Stimulated activated naive B cell treated with anti-CD40 and anti-IgM and Interleukin-4, amounts not matched to agents 10 μg/mL and 1 μg/mL and 100 μg/mL, for 72 hours (primary cell): ENCODE results near the gene XRCC5.
"Not testable (repeated sequence)": the region's sequence is repeated elsewhere in the genome, so short reads cannot be mapped to it uniquely, and the experiment has no call there.

Source experiments
- ATAC-seq, 2 donors: fragments of 150-1000 bp; cut with Tn5 transposase; replicated peaks; 2 replicates each; pipeline ENCODE4 v1.10.0; 2021; ENCODE audit warnings: moderate library complexity in 1 of 2
- DNase-seq: peaks from one replicate; pipeline ENCODE4 v3.0.0; 2021
- H3K27ac Mint-ChIP-seq: one replicate; pipeline ENCODE4 v1.8.0; 2022; ENCODE audit warnings: mild to moderate bottlenecking, mixed read lengths
- H3K27me3 Mint-ChIP-seq, 2 donors: one replicate each; pipeline ENCODE4 v1.8.0; 2022; ENCODE audit warnings: mixed read lengths in 2 of 2
- H3K36me3 Mint-ChIP-seq, 2 donors: one replicate each; pipeline ENCODE4 v1.8.0; 2022; ENCODE audit warnings: mixed read lengths in 2 of 2, mild to moderate bottlenecking in 1 of 2
- H3K4me1 Mint-ChIP-seq, 2 donors: one replicate each; pipeline ENCODE4 v1.8.0; 2022; ENCODE audit warnings: mixed read lengths in 2 of 2, mild to moderate bottlenecking in 1 of 2
- H3K4me3 Mint-ChIP-seq, 2 donors: one replicate each; pipeline ENCODE4 v1.8.0; 2022; ENCODE audit warnings: mild to moderate bottlenecking in 2 of 2, mixed read lengths in 2 of 2, moderate library complexity in 1 of 2
- H3K9me3 Mint-ChIP-seq, 2 donors: one replicate each; pipeline ENCODE4 v1.8.0; 2022; ENCODE audit warnings: mixed read lengths in 2 of 2, mild to moderate bottlenecking in 1 of 2

The XRCC5 gene

GRCh38 chr2:216117561-216118340 lies 8.6 kb downstream of the XRCC5 start:
- DNase-seq (no peak), ATAC-seq (no peak)
- no peak overlapping the region for H3K4me3 Mint-ChIP-seq
- H3K9me3 Mint-ChIP-seq = peaks cover 0 to 2% of the 10 kb centered on the region in 2 donors
- no peaks in the 10 kb centered on the region for H3K27me3 Mint-ChIP-seq
- H3K4me1 Mint-ChIP-seq = peaks cover 40 to 65% of the 10 kb centered on the region in 2 donors
- peaks cover 55 to 71% of the 10 kb centered on the region in 2 donors for H3K36me3 Mint-ChIP-seq
- no peak overlapping the region for H3K27ac Mint-ChIP-seq

- Mint-ChIP-seq H3K9me3 (peaks cover 0 to 2% of the 10 kb centered on the region in 2 donors), H3K27ac (no peak overlapping the region), H3K36me3 (peaks cover 49 to 64% of the 10 kb centered on the region in 2 donors), H3K4me3 (no peak overlapping the region), H3K27me3 (no peaks in the 10 kb centered on the region), H3K4me1 (peaks cover 33 to 58% of the 10 kb centered on the region in 2 donors)
- DNase-seq (no peak), ATAC-seq (no peak)
Observed at GRCh38 chr2:216118474-216118873, 9.3 kb downstream of the XRCC5 start.

- Mint-ChIP-seq H3K27ac (peak overlapping the region; percentile 49), H3K27me3 (no peaks in the 10 kb centered on the region), H3K36me3 (peaks cover 44 to 57% of the 10 kb centered on the region in 2 donors), H3K4me3 (no peak overlapping the region), H3K4me1 (peaks cover 28 to 51% of the 10 kb centered on the region in 2 donors), H3K9me3 (peaks cover 0 to 2% of the 10 kb centered on the region in 2 donors)
- ATAC-seq (no peak), DNase-seq (no peak)
Observed at GRCh38 chr2:216119146-216119545, 10.0 kb downstream of the XRCC5 start.

- no peak for DNase-seq
- H3K27me3 Mint-ChIP-seq = no peaks in the 10 kb centered on the region
- peak in 1 of 2 donors; percentile 45 for ATAC-seq
- peaks cover 39 to 55% of the 10 kb centered on the region in 2 donors for H3K36me3 Mint-ChIP-seq
- H3K4me1 Mint-ChIP-seq = peaks cover 24 to 43% of the 10 kb centered on the region in 2 donors
- no peak overlapping the region for H3K27ac Mint-ChIP-seq
- H3K4me3 Mint-ChIP-seq = no peak overlapping the region
- no peaks in the 10 kb centered on the region for H3K9me3 Mint-ChIP-seq
Observed at GRCh38 chr2:216119986-216120385, 10.8 kb downstream of the XRCC5 start.

GRCh38 chr2:216121255-216121654 lies 12.1 kb downstream of the XRCC5 start:
- H3K4me1 Mint-ChIP-seq = peaks cover 19 to 35% of the 10 kb centered on the region in 2 donors

GRCh38 chr2:216126943-216127342 lies 17.8 kb downstream of the XRCC5 start:
- DNase-seq (no peak), ATAC-seq (no peak)
- Mint-ChIP-seq H3K9me3 (no peaks in the 10 kb centered on the region), H3K36me3 (peaks cover 29 to 37% of the 10 kb centered on the region in 2 donors), H3K4me3 (no peak overlapping the region), H3K27ac (no peak overlapping the region), H3K27me3 (no peaks in the 10 kb centered on the region), H3K4me1 (peaks cover 12 to 13% of the 10 kb centered on the region in 2 donors)

More at GRCh38 chr2:216121255-216121654, 12.1 kb downstream of the XRCC5 start:
- ATAC-seq = no peak
- H3K27me3 Mint-ChIP-seq = no peaks in the 10 kb centered on the region
- DNase-seq = no peak
- H3K36me3 Mint-ChIP-seq = peaks cover 33 to 46% of the 10 kb centered on the region in 2 donors
- H3K27ac Mint-ChIP-seq = peak overlapping the region; percentile 91
- H3K9me3 Mint-ChIP-seq = no peaks in the 10 kb centered on the region
- H3K4me3 Mint-ChIP-seq = no peak overlapping the region

- Mint-ChIP-seq H3K36me3 (peaks cover 35 to 56% of the 10 kb centered on the region in 2 donors), H3K9me3 (no peaks in the 10 kb centered on the region), H3K4me3 (no peak overlapping the region), H3K27ac (no peak overlapping the region), H3K27me3 (no peaks in the 10 kb centered on the region), H3K4me1 (peaks cover 11% of the 10 kb centered on the region in 2 donors)
- DNase-seq (no peak), ATAC-seq (no peak)
Observed at GRCh38 chr2:216130346-216130971, 21.3 kb downstream of the XRCC5 start.

GRCh38 chr2:216131175-216131926 lies 22.2 kb downstream of the XRCC5 start:
- H3K4me3 Mint-ChIP-seq = no peak overlapping the region

GRCh38 chr2:216132585-216132984 lies 23.4 kb downstream of the XRCC5 start:
- ATAC-seq (no peak), DNase-seq (no peak)
- no peaks in the 10 kb centered on the region for H3K27me3 Mint-ChIP-seq
- H3K9me3 Mint-ChIP-seq = no peaks in the 10 kb centered on the region
- H3K4me1 Mint-ChIP-seq = peaks cover 7 to 15% of the 10 kb centered on the region in 2 donors
- H3K4me3 Mint-ChIP-seq = no peak overlapping the region
- H3K36me3 Mint-ChIP-seq = peaks cover 43 to 63% of the 10 kb centered on the region in 2 donors
- H3K27ac Mint-ChIP-seq = no peak overlapping the region

More at GRCh38 chr2:216131175-216131926, 22.2 kb downstream of the XRCC5 start:
- DNase-seq (no peak), ATAC-seq (no peak)
- Mint-ChIP-seq H3K36me3 (peaks cover 43 to 65% of the 10 kb centered on the region in 2 donors), H3K27ac (no peak overlapping the region), H3K27me3 (no peaks in the 10 kb centered on the region), H3K9me3 (no peaks in the 10 kb centered on the region), H3K4me1 (peaks cover 11 to 15% of the 10 kb centered on the region in 2 donors)

GRCh38 chr2:216133397-216133796 lies 24.2 kb downstream of the XRCC5 start:
- Mint-ChIP-seq H3K27me3 (no peaks in the 10 kb centered on the region), H3K27ac (peak overlapping the region; percentile 14), H3K36me3 (peaks cover 46 to 65% of the 10 kb centered on the region in 2 donors), H3K4me3 (no peak overlapping the region), H3K9me3 (no peaks in the 10 kb centered on the region), H3K4me1 (peaks cover 7 to 17% of the 10 kb centered on the region in 2 donors)
- ATAC-seq (no peak), DNase-seq (no peak)

GRCh38 chr2:216134958-216135541 lies 25.9 kb downstream of the XRCC5 start:
- Mint-ChIP-seq H3K4me1 (peaks cover 0 to 14% of the 10 kb centered on the region in 2 donors), H3K36me3 (peaks cover 43 to 70% of the 10 kb centered on the region in 2 donors), H3K27ac (no peak overlapping the region), H3K9me3 (no peaks in the 10 kb centered on the region), H3K4me3 (no peak overlapping the region), H3K27me3 (no peaks in the 10 kb centered on the region)
- ATAC-seq (no peak), DNase-seq (no peak)

- ATAC-seq = peak; percentile 44 to 50
- Mint-ChIP-seq H3K36me3 (peaks cover 45 to 59% of the 10 kb centered on the region in 2 donors), H3K27ac (no peak overlapping the region), H3K4me3 (no peak overlapping the region), H3K9me3 (no peaks in the 10 kb centered on the region), H3K4me1 (peaks cover 0 to 10% of the 10 kb centered on the region in 2 donors), H3K27me3 (no peaks in the 10 kb centered on the region)
- DNase-seq = no peak
Observed at GRCh38 chr2:216139884-216140283, 30.7 kb downstream of the XRCC5 start.

GRCh38 chr2:216141516-216141915 lies 32.4 kb downstream of the XRCC5 start:
- H3K4me1 Mint-ChIP-seq = not testable (repeated sequence)

GRCh38 chr2:216142540-216142939 lies 33.4 kb downstream of the XRCC5 start:
- no peak overlapping the region for H3K4me3 Mint-ChIP-seq

More at GRCh38 chr2:216141516-216141915, 32.4 kb downstream of the XRCC5 start:
- H3K4me3 Mint-ChIP-seq, DNase-seq, ATAC-seq, H3K27me3 Mint-ChIP-seq, H3K27ac Mint-ChIP-seq, H3K9me3 Mint-ChIP-seq: not testable (repeated sequence)
- H3K36me3 Mint-ChIP-seq = peaks cover 31 to 44% of the 10 kb centered on the region in 2 donors

More at GRCh38 chr2:216142540-216142939, 33.4 kb downstream of the XRCC5 start:
- peak; percentile 81 to 85 for ATAC-seq
- DNase-seq = no peak
- H3K27me3 Mint-ChIP-seq = no peaks in the 10 kb centered on the region
- peaks cover 35 to 50% of the 10 kb centered on the region in 2 donors for H3K36me3 Mint-ChIP-seq
- peaks cover 0 to 13% of the 10 kb centered on the region in 2 donors for H3K4me1 Mint-ChIP-seq
- H3K27ac Mint-ChIP-seq = peak overlapping the region; percentile 56
- no peaks in the 10 kb centered on the region for H3K9me3 Mint-ChIP-seq
